PC-3 (cell line): ENCODE results near the gene GEN1. TPM values are rescaled to one million over a fixed set of nuclear protein-coding genes. Genes with fewer than 3 reads are reported as not detected.

ENCODE experiments used
- ATAC-seq: fragments of 200-7000 bp; cut with Tn5 transposase; 2 replicates; pipeline ENCODE4 v1.9.1; 2020; ENCODE audit warnings: mild to moderate bottlenecking, moderate library complexity
- BruUV-seq: library from RNA; stranded (reverse); fragments of 400-500 nt; replicated peaks from 2 replicates; lab custom pipeline; 2021; lab: Mats Ljungman, UMichigan
- CTCF ChIA-PET: fragments of 300-600 bp; sonication (Branson Sonifier 250); formaldehyde crosslinking; loops from one replicate; lab custom pipeline; 2022; ENCODE audit warnings: antibody characterized with exemption; lab: Charles Lee
- POLR2A ChIA-PET: fragments of 300-600 bp; sonication (Branson Sonifier 250); formaldehyde crosslinking; loops from one replicate; lab custom pipeline; 2022; ENCODE audit warnings: antibody characterized with exemption; ENCODE audit not compliant: unreplicated experiment; lab: Charles Lee
- DNase-seq: peaks from one replicate; pipeline ENCODE4 v3.0.0-alpha.2; 2015
- H2AFZ ChIP-seq: fragments of 300-600 bp; sonication (generic); 2 replicates; pipeline ENCODE4 v1.6.0; 2016; ENCODE audit warnings: antibody characterized with exemption, low read length
- H3F3A ChIP-seq: fragments of 300-600 bp; sonication (generic); one replicate; pipeline ENCODE4 v1.6.0; 2017; ENCODE audit warnings: antibody characterized with exemption, low read length, control low read depth, mild to moderate bottlenecking; ENCODE audit not compliant: unreplicated experiment
- H3K27ac ChIP-seq: fragments of 300-600 bp; sonication (generic); 2 replicates; pipeline ENCODE4 v1.5.1; 2016; ENCODE audit warnings: mild to moderate bottlenecking, low read length
- H3K27me3 ChIP-seq: fragments of 300-600 bp; sonication (generic); 2 replicates; pipeline ENCODE4 v1.6.1; 2016; ENCODE audit warnings: low read length, mixed read lengths
- H3K36me3 ChIP-seq: fragments of 300-600 bp; sonication (generic); 2 replicates; pipeline ENCODE4 v1.6.1; 2016; ENCODE audit warnings: low read depth, mixed run types, low read length, mixed read lengths
- H3K4me1 ChIP-seq: fragments of 300-600 bp; sonication (generic); 2 replicates; pipeline ENCODE4 v1.5.1; 2016; ENCODE audit warnings: low read length; ENCODE audit not compliant: insufficient read depth
- H3K4me2 ChIP-seq: fragments of 300-600 bp; sonication (generic); 2 replicates; pipeline ENCODE4 v1.6.0; 2016; ENCODE audit warnings: low read length
- H3K4me3 ChIP-seq: fragments of 300-600 bp; sonication (generic); 2 replicates; pipeline ENCODE4 v1.5.1; 2016; ENCODE audit warnings: mild to moderate bottlenecking, low read length, mixed read lengths
- H3K79me2 ChIP-seq: fragments of 300-600 bp; sonication (generic); 2 replicates; pipeline ENCODE4 v1.6.1; 2017; ENCODE audit warnings: low read length, mixed read lengths
- H3K9ac ChIP-seq: fragments of 300-600 bp; sonication (generic); 2 replicates; pipeline ENCODE4 v1.6.0; 2016; ENCODE audit warnings: mild to moderate bottlenecking, low read length
- H3K9me2 ChIP-seq: fragments of 300-600 bp; sonication (generic); replicated peaks from 2 replicates; pipeline ENCODE4 v1.6.1; 2016; ENCODE audit warnings: mixed run types, low read length, mixed read lengths
- H3K9me3 ChIP-seq: fragments of 300-600 bp; sonication (generic); 2 replicates; pipeline ENCODE4 v1.6.1; 2016; ENCODE audit warnings: low read length, mixed read lengths
- H4K20me1 ChIP-seq: fragments of 300-600 bp; sonication (generic); 2 replicates; pipeline ENCODE4 v1.6.1; 2016; ENCODE audit warnings: low read length, mixed read lengths
- CTCF ChIP-seq: fragments of 300-600 bp; sonication (generic); conservative IDR thresholded peaks from 2 replicates; pipeline ENCODE4 v1.5.1; 2017; ENCODE audit warnings: antibody characterized with exemption, low read depth, mild to moderate bottlenecking, low read length
- EZH2 ChIP-seq: fragments of 300-600 bp; sonication (generic); IDR thresholded peaks from one replicate; pipeline ENCODE4 v1.6.1; 2017; ENCODE audit warnings: antibody characterized with exemption, mild to moderate bottlenecking, low read length; ENCODE audit not compliant: unreplicated experiment
- EZH2phosphoT487 ChIP-seq: fragments of 300-600 bp; sonication (generic); IDR thresholded peaks from 2 replicates; pipeline ENCODE4 v1.6.1; 2018; ENCODE audit warnings: mild to moderate bottlenecking, antibody characterized with exemption, low read length, borderline replicate concordance
- intact Hi-C: fragments of 100-400 bp; cut with micrococcal nuclease; formaldehyde crosslinking; loops from 2 replicates; pipeline ENCODE4 v1.9.0; 2023
- total RNA-seq: library from RNA; depleted of rRNA; stranded (reverse); fragments of >200 nt; gene quantifications from 2 replicates; pipeline ENCODE4 v1.2.3, GENCODE V29; 2014

The GEN1 gene
- total RNA-seq, 1 experiment from 2014 or later: 21.4 TPM

- H4K20me1 ChIP-seq: peaks cover 4% of the 10 kb centered on the region; the same call in 1 of the 2 replicates
- DNase-seq: no peak
- peaks cover 30% of the 10 kb centered on the region for H3K4me1 ChIP-seq
- no peak overlapping the region for H3K4me3 ChIP-seq
- peaks cover 82% of the 10 kb centered on the region for H3K79me2 ChIP-seq
- CTCF ChIA-PET: no interaction called here
- no peak overlapping the region for H2AFZ ChIP-seq
- H3F3A ChIP-seq: no peaks in the 10 kb centered on the region
- intact Hi-C loops: no loop called here
- peaks cover 6% of the 10 kb centered on the region; the same call in 1 of the 2 replicates for H3K36me3 ChIP-seq
- H3K4me2 ChIP-seq: peak overlapping the region; percentile 18
- no TSS peak for BruUV-seq
- no peak for TF ChIP-seq CTCF
- no peak for TF ChIP-seq EZH2
- no peak for TF ChIP-seq EZH2phosphoT487
- H3K9me2 ChIP-seq: no peaks in the 10 kb centered on the region
- no peaks in the 10 kb centered on the region for H3K9me3 ChIP-seq
- no peak overlapping the region for H3K9ac ChIP-seq
- POLR2A ChIA-PET: no interaction called here
- H3K27me3 ChIP-seq: no peaks in the 10 kb centered on the region
- no peak overlapping the region for H3K27ac ChIP-seq
- no peak for ATAC-seq
These were observed 2.7 kb downstream of the GEN1 start for GRCh38 chr2:17756668-17757067.

- no peak overlapping the region for H3K9ac ChIP-seq
- no peak for TF ChIP-seq EZH2phosphoT487
- DNase-seq: peak; percentile 12
- ChIA-PET POLR2A (no interaction called here), CTCF (no interaction called here)
- H3K4me3 ChIP-seq: no peak overlapping the region
- no TSS peak for BruUV-seq
- H3K4me2 ChIP-seq: peak overlapping the region; percentile 18; the same call in 1 of the 2 replicates
- no peak overlapping the region for H3K27ac ChIP-seq
- no peaks in the 10 kb centered on the region for H3K9me2 ChIP-seq
- peaks cover 4% of the 10 kb centered on the region; the same call in 1 of the 2 replicates for H4K20me1 ChIP-seq
- no peaks in the 10 kb centered on the region for H3F3A ChIP-seq
- H3K9me3 ChIP-seq: no peaks in the 10 kb centered on the region
- ATAC-seq: no peak
- H3K4me1 ChIP-seq: peaks cover 24% of the 10 kb centered on the region
- H2AFZ ChIP-seq: no peak overlapping the region
- H3K79me2 ChIP-seq: peaks cover 75% of the 10 kb centered on the region
- H3K27me3 ChIP-seq: no peaks in the 10 kb centered on the region
- H3K36me3 ChIP-seq: peaks cover 7% of the 10 kb centered on the region; the same call in 1 of the 2 replicates
- intact Hi-C loops: no loop called here
These were observed 3.4 kb downstream of the GEN1 start for GRCh38 chr2:17757321-17757720.

GRCh38 chr2:17758118-17758517 lies 4.2 kb downstream of the GEN1 start:
- H3K4me2 ChIP-seq: no peak overlapping the region
- TF ChIP-seq CTCF: no peak

More at GRCh38 chr2:17758118-17758517, 4.2 kb downstream of the GEN1 start:
- H3K9me2 ChIP-seq: no peaks in the 10 kb centered on the region
- BruUV-seq: no TSS peak
- peaks cover 23% of the 10 kb centered on the region for H3K4me1 ChIP-seq
- intact Hi-C loops: no loop called here
- H3K79me2 ChIP-seq: peaks cover 67% of the 10 kb centered on the region
- no peak overlapping the region for H2AFZ ChIP-seq
- H3K9ac ChIP-seq: no peak overlapping the region
- CTCF ChIA-PET: no interaction called here
- H3K9me3 ChIP-seq: no peaks in the 10 kb centered on the region
- no peak overlapping the region for H3K27ac ChIP-seq
- POLR2A ChIA-PET: no interaction called here
- H3K36me3 ChIP-seq: peaks cover 11% of the 10 kb centered on the region; the same call in 1 of the 2 replicates
- DNase-seq (no peak), ATAC-seq (no peak)
- no peak overlapping the region for H3K4me3 ChIP-seq
- peaks cover 4% of the 10 kb centered on the region; the same call in 1 of the 2 replicates for H4K20me1 ChIP-seq
- H3K27me3 ChIP-seq: no peaks in the 10 kb centered on the region
- H3F3A ChIP-seq: no peaks in the 10 kb centered on the region
